ENCODE data around the gene SH3RF2. TPM values are rescaled to one million over a fixed set of nuclear protein-coding genes. Genes with fewer than 3 reads are reported as not detected.

SH3RF2 gene
- total and polyA plus RNA-seq, 9 of the 15 experiments (the other 6 are each of a cell fraction or from before 2014, with no cell fraction given), result 0.05 TPM; not detected in 8

DNA sequence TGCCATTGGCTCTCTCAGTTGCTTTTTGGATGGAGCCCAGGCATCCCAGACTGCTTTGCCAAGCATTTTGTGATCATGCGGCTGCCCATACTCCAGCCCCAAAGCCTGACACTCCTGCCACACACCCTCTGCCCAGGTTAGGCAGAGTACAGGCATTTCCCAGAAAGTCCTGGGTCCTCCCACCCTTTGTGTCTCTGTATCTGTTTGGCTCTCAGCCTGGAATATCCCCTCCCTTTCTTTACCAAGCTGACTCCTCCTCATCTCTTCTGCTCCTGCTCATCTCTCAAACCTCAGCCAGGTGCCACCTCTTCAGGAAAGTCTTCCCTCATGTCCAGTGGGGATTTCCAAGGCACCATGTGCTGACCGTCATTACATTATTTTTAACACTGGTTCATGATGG lies 14.3 kb upstream of the SH3RF2 start (continued):
- TF ChIP-seq, protein P1, sequence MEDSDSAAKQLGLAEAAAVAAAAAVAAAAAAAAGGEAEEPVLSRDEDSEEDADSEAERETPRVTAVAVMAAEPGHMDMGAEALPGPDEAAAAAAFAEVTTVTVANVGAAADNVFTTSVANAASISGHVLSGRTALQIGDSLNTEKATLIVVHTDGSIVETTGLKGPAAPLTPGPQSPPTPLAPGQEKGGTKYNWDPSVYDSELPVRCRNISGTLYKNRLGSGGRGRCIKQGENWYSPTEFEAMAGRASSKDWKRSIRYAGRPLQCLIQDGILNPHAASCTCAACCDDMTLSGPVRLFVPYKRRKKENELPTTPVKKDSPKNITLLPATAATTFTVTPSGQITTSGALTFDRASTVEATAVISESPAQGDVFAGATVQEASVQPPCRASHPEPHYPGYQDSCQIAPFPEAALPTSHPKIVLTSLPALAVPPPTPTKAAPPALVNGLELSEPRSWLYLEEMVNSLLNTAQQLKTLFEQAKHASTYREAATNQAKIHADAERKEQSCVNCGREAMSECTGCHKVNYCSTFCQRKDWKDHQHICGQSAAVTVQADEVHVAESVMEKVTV (CRISPR knock-in tag; IDR thresholded peaks at IDR 0.05), result no peak
- TF ChIP-seq BCL6 (CRISPR knock-in tag; IDR thresholded peaks at IDR 0.05), result no peak
- TF ChIP-seq FOXJ3 (CRISPR knock-in tag; IDR thresholded peaks at IDR 0.05), result no peak

DNA sequence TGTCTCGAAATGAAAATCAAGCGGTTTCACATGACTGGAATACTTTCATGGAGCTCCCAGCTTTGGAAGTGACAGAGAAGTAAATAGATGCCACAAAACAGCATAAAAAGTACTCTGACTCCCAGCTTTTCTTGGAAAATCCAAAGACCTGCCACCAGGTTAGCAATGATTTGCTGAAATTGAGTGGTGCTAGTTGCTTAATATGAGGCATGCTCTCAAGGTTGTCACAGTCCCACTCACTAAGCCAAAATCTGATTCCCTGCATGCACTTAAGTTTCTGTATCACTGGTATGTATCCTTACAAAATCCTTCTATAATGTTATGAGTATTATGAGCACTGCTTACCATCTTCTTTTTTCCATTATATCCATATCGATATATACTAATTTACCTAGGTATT lies 13.0 kb upstream of the SH3RF2 start:
- ATAC-seq, result no peak
- in situ Hi-C loops (cut with MboI), result no loop called here
- TF ChIP-seq, protein P2, sequence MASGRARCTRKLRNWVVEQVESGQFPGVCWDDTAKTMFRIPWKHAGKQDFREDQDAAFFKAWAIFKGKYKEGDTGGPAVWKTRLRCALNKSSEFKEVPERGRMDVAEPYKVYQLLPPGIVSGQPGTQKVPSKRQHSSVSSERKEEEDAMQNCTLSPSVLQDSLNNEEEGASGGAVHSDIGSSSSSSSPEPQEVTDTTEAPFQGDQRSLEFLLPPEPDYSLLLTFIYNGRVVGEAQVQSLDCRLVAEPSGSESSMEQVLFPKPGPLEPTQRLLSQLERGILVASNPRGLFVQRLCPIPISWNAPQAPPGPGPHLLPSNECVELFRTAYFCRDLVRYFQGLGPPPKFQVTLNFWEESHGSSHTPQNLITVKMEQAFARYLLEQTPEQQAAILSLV (tag; IDR thresholded peaks at IDR 0.05), result no peak
- TF ChIP-seq, protein P3, sequence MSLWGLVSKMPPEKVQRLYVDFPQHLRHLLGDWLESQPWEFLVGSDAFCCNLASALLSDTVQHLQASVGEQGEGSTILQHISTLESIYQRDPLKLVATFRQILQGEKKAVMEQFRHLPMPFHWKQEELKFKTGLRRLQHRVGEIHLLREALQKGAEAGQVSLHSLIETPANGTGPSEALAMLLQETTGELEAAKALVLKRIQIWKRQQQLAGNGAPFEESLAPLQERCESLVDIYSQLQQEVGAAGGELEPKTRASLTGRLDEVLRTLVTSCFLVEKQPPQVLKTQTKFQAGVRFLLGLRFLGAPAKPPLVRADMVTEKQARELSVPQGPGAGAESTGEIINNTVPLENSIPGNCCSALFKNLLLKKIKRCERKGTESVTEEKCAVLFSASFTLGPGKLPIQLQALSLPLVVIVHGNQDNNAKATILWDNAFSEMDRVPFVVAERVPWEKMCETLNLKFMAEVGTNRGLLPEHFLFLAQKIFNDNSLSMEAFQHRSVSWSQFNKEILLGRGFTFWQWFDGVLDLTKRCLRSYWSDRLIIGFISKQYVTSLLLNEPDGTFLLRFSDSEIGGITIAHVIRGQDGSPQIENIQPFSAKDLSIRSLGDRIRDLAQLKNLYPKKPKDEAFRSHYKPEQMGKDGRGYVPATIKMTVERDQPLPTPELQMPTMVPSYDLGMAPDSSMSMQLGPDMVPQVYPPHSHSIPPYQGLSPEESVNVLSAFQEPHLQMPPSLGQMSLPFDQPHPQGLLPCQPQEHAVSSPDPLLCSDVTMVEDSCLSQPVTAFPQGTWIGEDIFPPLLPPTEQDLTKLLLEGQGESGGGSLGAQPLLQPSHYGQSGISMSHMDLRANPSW (CRISPR knock-in tag; IDR thresholded peaks at IDR 0.05), result no peak
- TF ChIP-seq, protein P4, sequence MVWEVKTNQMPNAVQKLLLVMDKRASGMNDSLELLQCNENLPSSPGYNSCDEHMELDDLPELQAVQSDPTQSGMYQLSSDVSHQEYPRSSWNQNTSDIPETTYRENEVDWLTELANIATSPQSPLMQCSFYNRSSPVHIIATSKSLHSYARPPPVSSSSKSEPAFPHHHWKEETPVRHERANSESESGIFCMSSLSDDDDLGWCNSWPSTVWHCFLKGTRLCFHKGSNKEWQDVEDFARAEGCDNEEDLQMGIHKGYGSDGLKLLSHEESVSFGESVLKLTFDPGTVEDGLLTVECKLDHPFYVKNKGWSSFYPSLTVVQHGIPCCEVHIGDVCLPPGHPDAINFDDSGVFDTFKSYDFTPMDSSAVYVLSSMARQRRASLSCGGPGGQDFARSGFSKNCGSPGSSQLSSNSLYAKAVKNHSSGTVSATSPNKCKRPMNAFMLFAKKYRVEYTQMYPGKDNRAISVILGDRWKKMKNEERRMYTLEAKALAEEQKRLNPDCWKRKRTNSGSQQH (CRISPR knock-in tag; IDR thresholded peaks at IDR 0.05), result no peak
- TF ChIP-seq, protein P5, sequence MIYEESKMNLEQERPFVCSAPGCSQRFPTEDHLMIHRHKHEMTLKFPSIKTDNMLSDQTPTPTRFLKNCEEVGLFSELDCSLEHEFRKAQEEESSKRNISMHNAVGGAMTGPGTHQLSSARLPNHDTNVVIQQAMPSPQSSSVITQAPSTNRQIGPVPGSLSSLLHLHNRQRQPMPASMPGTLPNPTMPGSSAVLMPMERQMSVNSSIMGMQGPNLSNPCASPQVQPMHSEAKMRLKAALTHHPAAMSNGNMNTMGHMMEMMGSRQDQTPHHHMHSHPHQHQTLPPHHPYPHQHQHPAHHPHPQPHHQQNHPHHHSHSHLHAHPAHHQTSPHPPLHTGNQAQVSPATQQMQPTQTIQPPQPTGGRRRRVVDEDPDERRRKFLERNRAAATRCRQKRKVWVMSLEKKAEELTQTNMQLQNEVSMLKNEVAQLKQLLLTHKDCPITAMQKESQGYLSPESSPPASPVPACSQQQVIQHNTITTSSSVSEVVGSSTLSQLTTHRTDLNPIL (CRISPR knock-in tag; IDR thresholded peaks at IDR 0.05), result no peak
- TF ChIP-seq ZNF174 (CRISPR knock-in tag; IDR thresholded peaks at IDR 0.05) (no peak), RHOXF2B (CRISPR knock-in tag; conservative IDR thresholded peaks at IDR 0.05) (no peak), CHD1 (IDR thresholded peaks at IDR 0.05; ENCODE audit: low read length) (no peak), ZNF282 (CRISPR knock-in tag; IDR thresholded peaks at IDR 0.05) (no peak), SETDB1 (IDR thresholded peaks at IDR 0.05; ENCODE audit: low read length) (no peak), TAF15 (IDR thresholded peaks at IDR 0.05; ENCODE audit: low read depth, low read length) (no peak)
- TF ChIP-seq, protein P6, sequence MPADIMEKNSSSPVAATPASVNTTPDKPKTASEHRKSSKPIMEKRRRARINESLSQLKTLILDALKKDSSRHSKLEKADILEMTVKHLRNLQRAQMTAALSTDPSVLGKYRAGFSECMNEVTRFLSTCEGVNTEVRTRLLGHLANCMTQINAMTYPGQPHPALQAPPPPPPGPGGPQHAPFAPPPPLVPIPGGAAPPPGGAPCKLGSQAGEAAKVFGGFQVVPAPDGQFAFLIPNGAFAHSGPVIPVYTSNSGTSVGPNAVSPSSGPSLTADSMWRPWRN (IDR thresholded peaks at IDR 0.05; ENCODE audit: low read depth), result no peak

More for the DNA sequence above, 13.0 kb upstream of the SH3RF2 start:
- Histone ChIP-seq H3K4me2 (ENCODE audit: insufficient read depth, low read length) (no peak overlapping the region), H3K9me3 (replicated peaks; ENCODE audit: control insufficient read depth, insufficient read depth, low read depth, low read length) (no peaks in the 10 kb centered on the region), H3K4me1 (replicated peaks in 1 of 2; ENCODE audit: control insufficient read depth in 2 of 2, insufficient read depth in 2 of 2, low read length in 2 of 2) (no peaks in the 10 kb centered on the region), H3K79me2 (ENCODE audit: control insufficient read depth, insufficient read depth, low read length) (no peaks in the 10 kb centered on the region), H2AFZ (ENCODE audit: low read depth, low read length) (no peak overlapping the region), H4K20me1 (replicated peaks; ENCODE audit: control insufficient read depth, insufficient read depth, low read length) (no peaks in the 10 kb centered on the region), H3K4me3 (no peak overlapping the region), H3K36me3 (ENCODE audit: control insufficient read depth, insufficient read depth, low read length) (no peaks in the 10 kb centered on the region), H3K27ac (ENCODE audit: extremely low read depth, low read depth, low read length) (no peak overlapping the region), H3K27me3 (ENCODE audit: control insufficient read depth in 2 of 2, insufficient read depth in 2 of 2, low read length in 2 of 2) (peaks cover 4 to 7% of the 10 kb centered on the region in 2 experiments), H3K9me1 (ENCODE audit: control insufficient read depth, insufficient read depth, low read length) (no peaks in the 10 kb centered on the region), H3K9ac (ENCODE audit: insufficient read depth in 1 of 2, low read depth in 2 of 2, low read length in 2 of 2) (no peak overlapping the region)
- FAIRE-seq (no peak), DNase-seq (ENCODE audit: extremely low read depth in 1 of 4, low spot score in 3 of 4) (no peak)
- POLR2A ChIA-PET, result no interaction called here
- CTCF ChIA-PET (ENCODE audit: low intra/inter-chr PET ratio), result no interaction called here
- no TSS peak for BruUV-seq (replicated peaks)
- intact Hi-C loops (cut with micrococcal nuclease), result no loop called here
- 0% methylated on average over 3 of the region's 3 CpGs for WGBS (ENCODE audit: insufficient coverage, low coverage, missing lambda C conversion rate)

All from K562 (cell line).